H1 (cell line): ENCODE measurements around the gene PHC3. TPM values are rescaled to one million over a fixed set of nuclear protein-coding genes. Genes with fewer than 3 reads are reported as not detected.

Experiments used
- CTCF ChIA-PET: fragments of 300-600 bp; sonication (Branson Sonifier 250); formaldehyde crosslinking; loops from one replicate; lab custom pipeline; 2021; ENCODE audit not compliant: partially characterized antibody; lab: Charles Lee
- POLR2A ChIA-PET: fragments of 300-600 bp; sonication (Branson Sonifier 250); formaldehyde crosslinking; loops from one replicate; lab custom pipeline; 2021; ENCODE audit warnings: inconsistent platforms; ENCODE audit not compliant: partially characterized antibody; lab: Charles Lee
- DNase-seq, 2 experiments: peaks; one replicate each; pipeline versions ENCODE4 v3.0.0 to v3.0.0-alpha.2; 2010 to 2022; ENCODE audit warnings: low spot score in 2 of 2, low read depth in 1 of 2, mixed read lengths in 1 of 2
- FAIRE-seq: peaks from 2 replicates; lab custom pipeline; 2011; peaks lifted over from hg19 to GRCh38; lab: Jason Lieb, UNC
- H2AFZ ChIP-seq: 2 replicates; pipeline ENCODE4 v1.8.1; 2012; ENCODE audit warnings: low read length, inconsistent platforms
- H2AK5ac ChIP-seq: 2 replicates; pipeline ENCODE4 v1.6.1; 2013; ENCODE audit warnings: low read depth, low read length
- H2BK120ac ChIP-seq: replicated peaks from 2 replicates; pipeline ENCODE3; 2013; ENCODE audit warnings: low read depth, low read length, inconsistent platforms
- H2BK12ac ChIP-seq: 2 replicates; pipeline ENCODE4 v1.6.1; 2013; ENCODE audit warnings: low read depth, low read length
- H2BK15ac ChIP-seq: 2 replicates; pipeline ENCODE4 v1.6.1; 2013; ENCODE audit warnings: low read length
- H2BK20ac ChIP-seq: 2 replicates; pipeline ENCODE4 v1.6.1; 2013; ENCODE audit warnings: low read length
- H2BK5ac ChIP-seq: 2 replicates; pipeline ENCODE4 v1.6.1; 2013; ENCODE audit warnings: low read depth, low read length
- H3K14ac ChIP-seq: 2 replicates; pipeline ENCODE4 v1.6.1; 2013; ENCODE audit warnings: inconsistent platforms; ENCODE audit not compliant: insufficient read length
- H3K18ac ChIP-seq: 2 replicates; pipeline ENCODE4 v1.6.1; 2013; ENCODE audit warnings: low read length; ENCODE audit errors: extremely low read depth
- H3K23ac ChIP-seq: 2 replicates; pipeline ENCODE4 v1.6.1; 2013; ENCODE audit warnings: inconsistent platforms; ENCODE audit not compliant: insufficient read length
- H3K23me2 ChIP-seq: 2 replicates; pipeline ENCODE4 v1.6.1; 2013; ENCODE audit warnings: low read depth, low read length
- H3K27ac ChIP-seq: 2 replicates; pipeline ENCODE4 v1.6.1; 2011; ENCODE audit warnings: low read depth, low read length, inconsistent platforms
- H3K27me3 ChIP-seq, 4 experiments: replicated peaks in 1 of 4; 1 replicate in 1 of 4; 2 replicates in 3 of 4; pipeline versions ENCODE4 v1.6.1 to v1.8.1; 2011 to 2013; ENCODE audit warnings: low read length in 3 of 4, mild to moderate bottlenecking in 3 of 4, inconsistent platforms in 2 of 4, mixed read lengths in 2 of 4, moderate library complexity in 1 of 4; ENCODE audit not compliant: control insufficient read depth in 3 of 4, insufficient read depth in 3 of 4; ENCODE audit errors: extremely low read depth in 1 of 4
- H3K36me3 ChIP-seq, 4 experiments: 2 replicates each; pipeline versions ENCODE4 v1.6.1 to v1.8.1; 2011 to 2013; ENCODE audit warnings: mild to moderate bottlenecking in 4 of 4, low read length in 3 of 4, moderate library complexity in 2 of 4, control low read depth in 1 of 4, inconsistent platforms in 1 of 4; ENCODE audit not compliant: insufficient read depth in 4 of 4, control insufficient read depth in 2 of 4
- H3K4ac ChIP-seq: replicated peaks from 2 replicates; pipeline ENCODE3; 2013; ENCODE audit warnings: low read length, low read depth, mixed read lengths, inconsistent platforms; ENCODE audit not compliant: insufficient read length
- H3K4me1 ChIP-seq, 4 experiments: replicated peaks in 1 of 4; 1 replicate in 1 of 4; 2 replicates in 3 of 4; pipeline versions ENCODE4 v1.6.1 to v1.8.1; 2011 to 2013; ENCODE audit warnings: low read length in 3 of 4, inconsistent platforms in 2 of 4, mixed read lengths in 1 of 4; ENCODE audit not compliant: insufficient read depth in 4 of 4, control insufficient read depth in 3 of 4
- H3K4me2 ChIP-seq, 2 experiments: 2 replicates each; pipeline versions ENCODE4 v1.6.1 to v1.8.1; 2011 to 2013; ENCODE audit warnings: low read depth in 2 of 2, low read length in 2 of 2, control low read depth in 1 of 2, inconsistent platforms in 1 of 2, mild to moderate bottlenecking in 1 of 2; ENCODE audit not compliant: insufficient read depth in 1 of 2
- H3K4me3 ChIP-seq, 4 experiments: fragments of 200-600, 300-600 bp in 1 of 4; sonication (generic), shearing (Covaris generic), sonication (Bioruptor Twin) in 1 of 4; 2 replicates each; pipeline versions ENCODE4 v1.5.1 to v1.8.1; 2011 to 2016; ENCODE audit warnings: low read length in 4 of 4, low read depth in 3 of 4, control low read depth in 2 of 4, inconsistent platforms in 2 of 4, mild to moderate bottlenecking in 2 of 4, mixed read lengths in 1 of 4, moderate library complexity in 1 of 4; ENCODE audit not compliant: insufficient read depth in 2 of 4; ENCODE audit errors: extremely low read depth in 1 of 4
- H3K56ac ChIP-seq: replicated peaks from 2 replicates; pipeline ENCODE3; 2013; ENCODE audit warnings: low read depth, mild to moderate bottlenecking, mixed read lengths, low read length, inconsistent platforms; ENCODE audit not compliant: insufficient read length
- H3K79me1 ChIP-seq: 2 replicates; pipeline ENCODE4 v1.6.1; 2013; ENCODE audit warnings: low read depth, low read length, control low read depth
- H3K79me2 ChIP-seq, 2 experiments: 2 replicates each; pipeline versions ENCODE4 v1.6.1 to v1.8.1; 2012 to 2013; ENCODE audit warnings: low read length in 2 of 2, mild to moderate bottlenecking in 2 of 2, inconsistent platforms in 1 of 2; ENCODE audit not compliant: insufficient read depth in 2 of 2, control insufficient read depth in 1 of 2
- H3K9ac ChIP-seq, 4 experiments: replicated peaks in 1 of 4; 1 replicate in 1 of 4; 2 replicates in 3 of 4; pipeline versions ENCODE4 v1.6.1 to v1.8.1; 2011 to 2013; ENCODE audit warnings: low read depth in 3 of 4, low read length in 3 of 4, control low read depth in 2 of 4, mild to moderate bottlenecking in 2 of 4, moderate library complexity in 2 of 4, inconsistent platforms in 1 of 4; ENCODE audit errors: extremely low read depth in 1 of 4
- H3K9me3 ChIP-seq, 2 experiments: 2 replicates each; pipeline versions ENCODE4 v1.6.1 to v1.8.1; 2012 to 2013; ENCODE audit warnings: mild to moderate bottlenecking in 2 of 2, moderate library complexity in 2 of 2, control low read depth in 1 of 2, inconsistent platforms in 1 of 2, low read depth in 1 of 2, low read length in 1 of 2, mixed read lengths in 1 of 2; ENCODE audit not compliant: insufficient read depth in 2 of 2
- H4K20me1 ChIP-seq, 2 experiments: replicated peaks in 1 of 2; 2 replicates each; pipeline versions ENCODE3 to v1.8.1; 2011 to 2013; ENCODE audit warnings: inconsistent platforms in 2 of 2, low read length in 2 of 2, mild to moderate bottlenecking in 1 of 2; ENCODE audit not compliant: insufficient read depth in 2 of 2, control insufficient read depth in 1 of 2
- H4K5ac ChIP-seq: 2 replicates; pipeline ENCODE4 v1.6.1; 2013; ENCODE audit warnings: low read length, low read depth, mixed read lengths, inconsistent platforms; ENCODE audit not compliant: insufficient read length
- H4K8ac ChIP-seq: 2 replicates; pipeline ENCODE4 v1.8.0; 2013; ENCODE audit warnings: mild to moderate bottlenecking, moderate library complexity, low read length, inconsistent platforms; ENCODE audit not compliant: insufficient read depth; ENCODE audit errors: extremely low read depth
- H4K91ac ChIP-seq: replicated peaks from 2 replicates; pipeline ENCODE3; 2013; ENCODE audit warnings: low read length, mixed read lengths, inconsistent platforms; ENCODE audit not compliant: insufficient read length
- ATF2 ChIP-seq: IDR thresholded peaks from 2 replicates; pipeline ENCODE4 v1.6.1; 2012; ENCODE audit warnings: low read length, inconsistent platforms
- BRCA1 ChIP-seq: IDR thresholded peaks from 2 replicates; pipeline ENCODE4 v1.6.1; 2012; ENCODE audit warnings: low read depth, low read length, improper control_type of control experiment
- E2F6 ChIP-seq: IDR thresholded peaks from 2 replicates; pipeline ENCODE4 v1.6.1; 2012; ENCODE audit warnings: inconsistent platforms
- JUND ChIP-seq: IDR thresholded peaks from 2 replicates; pipeline ENCODE4 v1.6.1; 2011; ENCODE audit warnings: mild to moderate bottlenecking, improper control_type of control experiment, low read length
- SRF ChIP-seq: IDR thresholded peaks from 2 replicates; pipeline ENCODE4 v1.6.1; 2011; ENCODE audit warnings: mild to moderate bottlenecking, low read depth, low read length, moderate library complexity
- WGBS, 2 experiments: shearing (Covaris generic) in 1 of 2; methylation state at CpG; one replicate each; pipeline versions ENCODE4 v1.1.6 to v1.1.7; 2013 to 2015; ENCODE audit warnings: low lambda C conversion rate in 2 of 2, mixed read lengths in 2 of 2, inconsistent platforms in 1 of 2, low coverage in 1 of 2, missing lambda C conversion rate in 1 of 2; ENCODE audit not compliant: insufficient replicate concordance in 2 of 2, insufficient coverage in 1 of 2, insufficient read length in 1 of 2; ENCODE audit errors: extremely low coverage in 1 of 2, missing lambda C conversion rate in 1 of 2; 5-methylcytosine and 5-hydroxymethylcytosine counted together
- polyA plus RNA-seq, 7 experiments: library from polyadenylated mRNA; depleted of rRNA in 3 of 7; stranded (reverse) in 5 of 7; unstranded in 2 of 7; fragments of >200 nt in 5 of 7; fragments of 200-250 nt in 2 of 7; gene quantifications; 1 replicate in 5 of 7; 2 replicates in 1 of 7; 4 replicates in 1 of 7; pipeline versions ENCODE4 v1.2.1 to v1.2.3, GENCODE V29; 2011 to 2013; ENCODE audit warnings: missing spikeins in 2 of 7, mixed read lengths in 2 of 7
- total RNA-seq: library from RNA; stranded (reverse); fragmentation: NEBNext Ultra II Directional; extraction: Animal tissue kit (Norgen Biotek cat#: 25700); gene quantifications from 2 replicates; pipeline ENCODE4 v1.2.1, GENCODE V29; 2021

The PHC3 gene
- total and polyA plus RNA-seq, 2 of the 8 experiments (the other 6 are each of a cell fraction or from before 2014, with no cell fraction given): 26.4 to 29.2 TPM

- no peaks in the 10 kb centered on the region for H3K27me3 ChIP-seq
- no peaks in the 10 kb centered on the region for H4K20me1 ChIP-seq
- no peak overlapping the region for H4K91ac ChIP-seq
- H3K23ac ChIP-seq: no peak overlapping the region
- H2BK15ac ChIP-seq: no peak overlapping the region
- 0 out of 2 replicates have a peak, but pooled peaks cover 1% of the 10 kb centered on the region for H3K23me2 ChIP-seq
- DNase-seq: no peak
- H3K36me3 ChIP-seq: no peaks in the 10 kb centered on the region
- ChIA-PET POLR2A (no interaction called here), CTCF (interaction anchor here (1.2 kb wide), 2 partner anchors 12 to 15 kb away, joined by 3 read pairs; no protein-coding TSS in a partner anchor)
- H2BK12ac ChIP-seq: no peak overlapping the region
- no peak overlapping the region for H3K4me2 ChIP-seq
- H3K9me3 ChIP-seq: no peaks in the 10 kb centered on the region
- no peak for FAIRE-seq
- H2AK5ac ChIP-seq: no peak overlapping the region
- no peak overlapping the region for H3K27ac ChIP-seq
- H3K79me1 ChIP-seq: no peaks in the 10 kb centered on the region
- H3K79me2 ChIP-seq: no peaks in the 10 kb centered on the region
- H3K56ac ChIP-seq: no peak overlapping the region
- no peak overlapping the region for H2BK20ac ChIP-seq
- no peaks in the 10 kb centered on the region for H3K4me1 ChIP-seq
- H3K4me3 ChIP-seq: no peak overlapping the region
- no peak overlapping the region for H3K4ac ChIP-seq
- no peak overlapping the region for H2AFZ ChIP-seq
- no peak overlapping the region for H2BK120ac ChIP-seq
- no peak overlapping the region for H3K18ac ChIP-seq
- H2BK5ac ChIP-seq: no peak overlapping the region
- 69% methylated on average over 4 of the region's 4 CpGs; no CpG with 5 or more reads in 1 of the 2 experiments for WGBS, 2 experiments
- H3K14ac ChIP-seq: no peak overlapping the region
- no peak overlapping the region for H4K8ac ChIP-seq
- no peak overlapping the region for H3K9ac ChIP-seq
- no peak overlapping the region for H4K5ac ChIP-seq
- TF ChIP-seq ATF2: no peak
- no peak for TF ChIP-seq E2F6
- TF ChIP-seq BRCA1: no peak
- TF ChIP-seq SRF: no peak
- TF ChIP-seq JUND: no peak
These were observed 21.9 kb upstream of the PHC3 start for GRCh38 chr3:170203457-170203856.
